K562 (cell line): ENCODE measurements around the gene LAMA5. TPM values are rescaled to one million over a fixed set of nuclear protein-coding genes. Genes with fewer than 3 reads are reported as not detected.
A peak's percentile ranks its signal among the peaks of the same experiment; 100 is the strongest.

ENCODE experiments used
- ARNT ChIP-seq, 2 experiments: fragments of 450-650 bp; IDR thresholded peaks; 2 replicates each; pipeline ENCODE4 v1.6.1; 2016; ENCODE audit warnings: mild to moderate bottlenecking in 1 of 2
- BRF2 ChIP-seq: IDR thresholded peaks from 3 replicates; pipeline ENCODE4 v1.6.1; 2011; ENCODE audit warnings: borderline replicate concordance, mild to moderate bottlenecking; ENCODE audit not compliant: insufficient read length, insufficient read depth
- CTCF ChIP-seq, 3 experiments: IDR thresholded peaks in 2 of 3; conservative IDR thresholded peaks in 1 of 3; 2 replicates each; pipeline ENCODE4 v1.5.1; 2011 to 2012; ENCODE audit warnings: low read length in 3 of 3, mild to moderate bottlenecking in 3 of 3, control low read depth in 2 of 3, improper control_type of control experiment in 1 of 3, inconsistent platforms in 1 of 3, low read depth in 1 of 3, mixed read lengths in 1 of 3, moderate library complexity in 1 of 3; ENCODE audit not compliant: insufficient read depth in 2 of 3
- CXXC5 ChIP-seq: fragments of 250-450 bp; sonication (Bioruptor Pico); IDR thresholded peaks from 2 replicates; pipeline ENCODE4 v1.8.0; 2022; ENCODE audit warnings: inconsistent platforms, mild to moderate bottlenecking, moderate library complexity
- KLF16 ChIP-seq: IDR thresholded peaks from 2 replicates; pipeline ENCODE4 v1.6.1; 2016; ENCODE audit warnings: antibody characterized with exemption
- MED1 ChIP-seq: sonication (generic); formaldehyde crosslinking; IDR thresholded peaks from 2 replicates; pipeline ENCODE4 v1.8.1; 2023; ENCODE audit warnings: missing genetic modification reagents, borderline replicate concordance
- PATZ1 ChIP-seq: fragments of 250-450 bp; sonication (Bioruptor Pico); IDR thresholded peaks from 2 replicates; pipeline ENCODE4 v1.5.0; 2020; ENCODE audit warnings: mild to moderate bottlenecking, borderline replicate concordance
- PRPF4 ChIP-seq: fragments of 200-400 bp; formaldehyde crosslinking; IDR thresholded peaks from one replicate; pipeline ENCODE4 v1.6.1; 2017; ENCODE audit warnings: low read length, low read depth, mild to moderate bottlenecking; ENCODE audit not compliant: insufficient read depth, poor library complexity, severe bottlenecking
- RNF2 ChIP-seq: sonication (generic); IDR thresholded peaks from 2 replicates; pipeline ENCODE4 v1.6.1; 2016
- SMARCC2 ChIP-seq: fragments of 450-650 bp; IDR thresholded peaks from 2 replicates; pipeline ENCODE4 v1.6.1; 2017; ENCODE audit warnings: antibody characterized with exemption, moderate library complexity, mild to moderate bottlenecking, low read depth
- SMARCE1 ChIP-seq: fragments of 450-650 bp; IDR thresholded peaks from 2 replicates; pipeline ENCODE4 v1.7.1; 2016; ENCODE audit warnings: mild to moderate bottlenecking
- SOX6 ChIP-seq: fragments of 450-650 bp; IDR thresholded peaks from 2 replicates; pipeline ENCODE4 v1.6.1; 2014; ENCODE audit warnings: mild to moderate bottlenecking
- STAT5A ChIP-seq: IDR thresholded peaks from 2 replicates; pipeline ENCODE4 v1.6.1; 2012; ENCODE audit warnings: low read length, inconsistent platforms, borderline replicate concordance
- TAL1 ChIP-seq: fragments of 450-650 bp; IDR thresholded peaks from 2 replicates; pipeline ENCODE4 v1.6.1; 2016; ENCODE audit warnings: mild to moderate bottlenecking
- TARDBP ChIP-seq: fragments of 450-650 bp; IDR thresholded peaks from 2 replicates; pipeline ENCODE4 v1.6.1; 2016
- THAP12 ChIP-seq: fragments of 250-450 bp; sonication (Bioruptor Pico); IDR thresholded peaks from 2 replicates; pipeline ENCODE4 v1.9.0; 2021; ENCODE audit warnings: mild to moderate bottlenecking, inconsistent platforms
- ZBTB43 ChIP-seq: sonication (generic); formaldehyde crosslinking; IDR thresholded peaks from 2 replicates; pipeline ENCODE4 v1.8.0; 2023; ENCODE audit warnings: mild to moderate bottlenecking, missing genetic modification reagents
- ZEB2 ChIP-seq: fragments of 450-650 bp; IDR thresholded peaks from 2 replicates; pipeline ENCODE4 v1.6.1; 2016
- ZNF436 ChIP-seq: fragments of 250-450, 450-650 bp; sonication (Bioruptor Pico); formaldehyde crosslinking; IDR thresholded peaks from 2 replicates; pipeline ENCODE4 v1.7.0; 2020; ENCODE audit warnings: mild to moderate bottlenecking
- ZNF668 ChIP-seq: fragments of 250-450 bp; sonication (Bioruptor Pico); IDR thresholded peaks from 2 replicates; pipeline ENCODE4 v1.8.0; 2022; ENCODE audit warnings: mild to moderate bottlenecking, inconsistent platforms
- ZNF695 ChIP-seq: fragments of 450-650 bp; formaldehyde crosslinking; IDR thresholded peaks from 2 replicates; pipeline ENCODE4 v1.4.0; 2020; ENCODE audit warnings: mild to moderate bottlenecking, moderate library complexity
- ZSCAN32 ChIP-seq: fragments of 450-650 bp; formaldehyde crosslinking; IDR thresholded peaks from 2 replicates; pipeline ENCODE4 v1.4.0; 2020; ENCODE audit warnings: mild to moderate bottlenecking, moderate library complexity
- polyA plus RNA-seq, 8 experiments: library from polyadenylated mRNA; depleted of rRNA in 4 of 8; stranded (reverse) in 5 of 8; unstranded in 3 of 8; fragments of >200 nt; fragmentation: Nextera tagmentation in 2 of 8; fragmentation: Illumina TruSeq in 1 of 8; extraction: Ambion mirVana in 2 of 8; extraction: Trizol in 1 of 8; gene quantifications; 2 replicates each; pipeline versions ENCODE4 v1.2.1 to v1.2.3, GENCODE V29; 2011 to 2014; ENCODE audit warnings: inconsistent platforms in 1 of 8, missing spikeins in 1 of 8
- total RNA-seq, 7 experiments: library from RNA; depleted of rRNA in 6 of 7; stranded (reverse); fragments of >200 nt in 6 of 7; fragmentation: Illumina TruSeq in 2 of 7; extraction: Trizol in 2 of 7; gene quantifications; 2 replicates each; pipeline versions ENCODE4 v1.2.1 to v1.2.3, GENCODE V29; 2011 to 2021; ENCODE audit warnings: low replicate concordance in 1 of 7

The LAMA5 gene
- total and polyA plus RNA-seq, 9 of the 15 experiments (the other 6 are each of a cell fraction or from before 2014, with no cell fraction given), result 0.31 to 101 (median 7.8) TPM

GRCh38 chr20:62301773-62302340 is 65.3 kb downstream of the LAMA5 start (continued):
- TF ChIP-seq BRF2, result no peak
- no peak for TF ChIP-seq ZNF668 (CRISPR knock-in tag)
- TF ChIP-seq ARNT (IDR thresholded peaks at IDR 0.05), result peak; percentile 52 to 70; a peak in 1 of 4 replicates
- TF ChIP-seq RNF2, result peak; percentile 50
- TF ChIP-seq ZNF436 (CRISPR knock-in tag), result no peak
- TF ChIP-seq CTCF (IDR thresholded peaks at IDR 0.05 in 2 of 3, conservative IDR thresholded peaks at IDR 0.05 in 1 of 3; ENCODE audit: insufficient read depth in 2 of 3, low read depth in 1 of 3, low read length in 3 of 3), result peak; percentile 97 to 99 (median 99)
- no peak for TF ChIP-seq ZSCAN32 (CRISPR knock-in tag)
- no peak for TF ChIP-seq ZEB2
- TF ChIP-seq SOX6, result peak; percentile 55
- TF ChIP-seq ZBTB43 (CRISPR knock-in tag), result no peak
- peak; percentile 75 for TF ChIP-seq KLF16
- TF ChIP-seq TAL1, result no peak; the same call in 1 of the 2 replicates
- TF ChIP-seq SMARCE1, result peak; percentile 47; the same call in 1 of the 2 replicates
- TF ChIP-seq CXXC5 (CRISPR knock-in tag), result peak; percentile 70
- peak; percentile 49; the same call in 1 of the 2 replicates for TF ChIP-seq TARDBP
- TF ChIP-seq THAP12 (CRISPR knock-in tag), result 0 out of 2 replicates have a peak, but pooled peaks have one; percentile 22
- TF ChIP-seq SMARCC2, result no peak
- TF ChIP-seq STAT5A, result peak; percentile 24; the same call in 1 of the 2 replicates
- TF ChIP-seq PATZ1 (CRISPR knock-in tag), result no peak
- TF ChIP-seq ZNF695, result no peak
- no peak for TF ChIP-seq MED1
- TF ChIP-seq PRPF4, result no peak
